HCEC 1CT (cell line): ENCODE results near the gene TMEM87A.

Source experiments
- DNase-seq: peaks from one replicate; pipeline ENCODE4 v3.0.0-alpha.2; 2017

The TMEM87A gene

GRCh38 chr15:42202653-42203052, 70.6 kb downstream of the TMEM87A start:
- DNase-seq: no peak

- DNase-seq: no peak
Measured at GRCh38 chr15:42201801-42202200, 71.4 kb downstream of the TMEM87A start.

- no peak for DNase-seq
Measured at GRCh38 chr15:42199126-42199525, 74.1 kb downstream of the TMEM87A start.

GRCh38 chr15:42198516-42198915, 74.7 kb downstream of the TMEM87A start:
- no peak for DNase-seq

- peak; percentile 82 for DNase-seq
Measured at GRCh38 chr15:42194513-42194912, 78.7 kb downstream of the TMEM87A start.

- DNase-seq: no peak
Measured at GRCh38 chr15:42193383-42193782, 79.8 kb downstream of the TMEM87A start.

GRCh38 chr15:42191610-42192346, 81.5 kb downstream of the TMEM87A start:
- DNase-seq: no peak

GRCh38 chr15:42190370-42190769, 82.9 kb downstream of the TMEM87A start:
- no peak for DNase-seq

GRCh38 chr15:42185801-42186200, 87.4 kb downstream of the TMEM87A start:
- DNase-seq: no peak

GRCh38 chr15:42184736-42185135, 88.5 kb downstream of the TMEM87A start:
- no peak for DNase-seq

- no peak for DNase-seq
Measured at GRCh38 chr15:42184296-42184695, 88.9 kb downstream of the TMEM87A start.

- DNase-seq: no peak
Measured at GRCh38 chr15:42182961-42183360, 90.3 kb downstream of the TMEM87A start.

- no peak for DNase-seq
Measured at GRCh38 chr15:42182328-42182886, 90.8 kb downstream of the TMEM87A start.

GRCh38 chr15:42178056-42178455, 95.2 kb downstream of the TMEM87A start:
- DNase-seq: no peak

GRCh38 chr15:42175671-42176070, 97.6 kb downstream of the TMEM87A start:
- no peak for DNase-seq

GRCh38 chr15:42172475-42172874, 100.8 kb downstream of the TMEM87A start:
- DNase-seq: no peak

GRCh38 chr15:42171795-42172194, 101.4 kb downstream of the TMEM87A start:
- no peak for DNase-seq

GRCh38 chr15:42171122-42171521, 102.1 kb downstream of the TMEM87A start:
- DNase-seq: no peak

GRCh38 chr15:42166225-42166940, 106.8 kb downstream of the TMEM87A start:
- DNase-seq: no peak

GRCh38 chr15:42165106-42165505, 108.1 kb downstream of the TMEM87A start:
- peak; percentile 32 for DNase-seq

- no peak for DNase-seq
Measured at GRCh38 chr15:42163947-42164550, 109.2 kb downstream of the TMEM87A start.

GRCh38 chr15:42163291-42163690, 109.9 kb downstream of the TMEM87A start:
- DNase-seq: no peak
